IMR-90 (cell line): ENCODE data around the gene PPP1R9A. TPM values are rescaled to one million over a fixed set of nuclear protein-coding genes. Genes with fewer than 3 reads are reported as not detected.

ENCODE experiments used
- ATAC-seq: fragments of 200-7000 bp; cut with Tn5 transposase; 2 replicates; pipeline ENCODE4 v1.9.1; 2020; ENCODE audit warnings: low read depth, mild to moderate bottlenecking, moderate library complexity
- BruUV-seq: library from RNA; stranded (reverse); fragments of 400-500 nt; replicated peaks from 2 replicates; lab custom pipeline; 2021; lab: Mats Ljungman, UMichigan
- CTCF ChIA-PET: fragments of 300-600 bp; formaldehyde crosslinking; extraction: SDS; loops from one replicate; lab custom pipeline; 2021; ENCODE audit warnings: antibody characterized with exemption; lab: Yijun Ruan, JAX
- POLR2A ChIA-PET: fragments of 300-600 bp; sonication (Branson Sonifier 250); formaldehyde crosslinking; loops from one replicate; lab custom pipeline; 2022; ENCODE audit warnings: antibody characterized with exemption; ENCODE audit not compliant: unreplicated experiment; lab: Charles Lee
- DNase-seq: peaks from one replicate; pipeline ENCODE4 v3.0.0; 2013
- H2AFZ ChIP-seq: replicated peaks from 2 replicates; pipeline ENCODE3; 2013; ENCODE audit warnings: low read length, mild to moderate bottlenecking; ENCODE audit not compliant: poor library complexity
- H2AK5ac ChIP-seq: 2 replicates; pipeline ENCODE4 v1.6.1; 2013; ENCODE audit warnings: low read depth, low read length, inconsistent platforms
- H2AK9ac ChIP-seq: replicated peaks from 2 replicates; pipeline ENCODE3; 2013; ENCODE audit warnings: mild to moderate bottlenecking, low read depth, low read length, moderate library complexity; ENCODE audit not compliant: poor library complexity
- H2BK120ac ChIP-seq: 2 replicates; pipeline ENCODE4 v1.6.1; 2013; ENCODE audit warnings: low read depth, low read length, inconsistent platforms
- H2BK15ac ChIP-seq: 3 replicates; pipeline ENCODE4 v1.6.1; 2013; ENCODE audit warnings: low read depth, low read length, inconsistent platforms
- H2BK20ac ChIP-seq: 2 replicates; pipeline ENCODE4 v1.6.1; 2013; ENCODE audit warnings: low read depth, mild to moderate bottlenecking, inconsistent platforms, low read length, moderate library complexity
- H2BK5ac ChIP-seq: 2 replicates; pipeline ENCODE4 v1.6.1; 2013; ENCODE audit warnings: mild to moderate bottlenecking, low read depth, low read length, inconsistent platforms; ENCODE audit not compliant: poor library complexity, severe bottlenecking
- H3K14ac ChIP-seq: replicated peaks from 2 replicates; pipeline ENCODE4 v1.6.1; 2013; ENCODE audit warnings: low read depth, low read length, inconsistent platforms
- H3K18ac ChIP-seq: 2 replicates; pipeline ENCODE4 v1.6.1; 2013; ENCODE audit warnings: low read depth, low read length, control low read depth
- H3K23ac ChIP-seq: 2 replicates; pipeline ENCODE4 v1.6.1; 2013; ENCODE audit warnings: low read depth, low read length, inconsistent platforms
- H3K27ac ChIP-seq: 2 replicates; pipeline ENCODE4 v1.5.1; 2013; ENCODE audit warnings: mild to moderate bottlenecking, control low read depth, low read length; ENCODE audit not compliant: insufficient read depth
- H3K27me3 ChIP-seq: 2 replicates; pipeline ENCODE4 v1.6.1; 2013; ENCODE audit warnings: low read length; ENCODE audit not compliant: control insufficient read depth, insufficient read depth
- H3K36me3 ChIP-seq: 2 replicates; pipeline ENCODE4 v1.6.1; 2013; ENCODE audit warnings: low read length, mixed read lengths; ENCODE audit not compliant: control insufficient read depth, insufficient read depth
- H3K4ac ChIP-seq: 2 replicates; pipeline ENCODE4 v1.6.1; 2013; ENCODE audit warnings: low read depth, low read length, inconsistent platforms
- H3K4me1 ChIP-seq: 2 replicates; pipeline ENCODE4 v1.6.1; 2013; ENCODE audit warnings: low read length, mixed read lengths; ENCODE audit not compliant: control insufficient read depth, insufficient read depth
- H3K4me2 ChIP-seq: 2 replicates; pipeline ENCODE4 v1.6.1; 2013; ENCODE audit warnings: low read depth, mild to moderate bottlenecking, control low read depth, low read length, moderate library complexity
- H3K4me3 ChIP-seq: 2 replicates; pipeline ENCODE4 v1.5.1; 2013; ENCODE audit warnings: low read depth, mild to moderate bottlenecking, control low read depth, low read length, moderate library complexity; ENCODE audit not compliant: insufficient read depth
- H3K56ac ChIP-seq: 2 replicates; pipeline ENCODE4 v1.6.1; 2013; ENCODE audit warnings: low read length, inconsistent platforms; ENCODE audit not compliant: insufficient read depth; ENCODE audit errors: extremely low read depth
- H3K79me1 ChIP-seq, 2 experiments: 2 replicates each; pipeline ENCODE4 v1.6.1; 2013; ENCODE audit warnings: low read length in 2 of 2, inconsistent platforms in 1 of 2, low read depth in 1 of 2
- H3K9ac ChIP-seq: 2 replicates; pipeline ENCODE4 v1.6.1; 2013; ENCODE audit warnings: low read depth, low read length, control low read depth
- H3K9me1 ChIP-seq: 2 replicates; pipeline ENCODE4 v1.6.1; 2013; ENCODE audit warnings: low read length, inconsistent platforms; ENCODE audit not compliant: insufficient read depth
- H3K9me3 ChIP-seq: 2 replicates; pipeline ENCODE4 v1.6.1; 2013; ENCODE audit warnings: low read length; ENCODE audit not compliant: control insufficient read depth, insufficient read depth
- H4K20me1 ChIP-seq: 2 replicates; pipeline ENCODE4 v1.6.1; 2013; ENCODE audit warnings: low read length, inconsistent platforms; ENCODE audit not compliant: insufficient read depth
- H4K5ac ChIP-seq: 2 replicates; pipeline ENCODE4 v1.6.1; 2013; ENCODE audit warnings: mild to moderate bottlenecking, low read depth, low read length, control low read depth
- H4K8ac ChIP-seq, 2 experiments: 2 replicates each; pipeline ENCODE4 v1.6.1; 2013; ENCODE audit warnings: low read depth in 2 of 2, low read length in 2 of 2, control low read depth in 1 of 2, inconsistent platforms in 1 of 2
- H4K91ac ChIP-seq: 2 replicates; pipeline ENCODE4 v1.6.1; 2013; ENCODE audit warnings: low read depth, low read length, inconsistent platforms; ENCODE audit not compliant: insufficient read depth
- BHLHE40 ChIP-seq: fragments of 150-350 bp; IDR thresholded peaks from 2 replicates; pipeline ENCODE4 v1.6.1; 2016; ENCODE audit warnings: mild to moderate bottlenecking, low read depth, low read length
- CEBPB ChIP-seq: IDR thresholded peaks from 2 replicates; pipeline ENCODE4 v1.6.1; 2012; ENCODE audit warnings: low read depth, low read length, improper control_type of control experiment
- CHD1 ChIP-seq: IDR thresholded peaks from 2 replicates; pipeline ENCODE4 v1.6.1; 2012; ENCODE audit warnings: low read depth, low read length, improper control_type of control experiment
- ELK1 ChIP-seq: fragments of 150-350 bp; IDR thresholded peaks from 2 replicates; pipeline ENCODE4 v1.6.1; 2016; ENCODE audit warnings: low read depth, mild to moderate bottlenecking, low read length, moderate library complexity, borderline replicate concordance
- FOS ChIP-seq: fragments of 150-350 bp; IDR thresholded peaks from 2 replicates; pipeline ENCODE4 v1.6.1; 2016; ENCODE audit warnings: low read depth, low read length
- MAFK ChIP-seq: IDR thresholded peaks from 2 replicates; pipeline ENCODE4 v1.6.1; 2012; ENCODE audit warnings: low read depth, low read length, improper control_type of control experiment
- MAZ ChIP-seq: IDR thresholded peaks from 2 replicates; pipeline ENCODE4 v1.6.1; 2012; ENCODE audit warnings: low read depth, mild to moderate bottlenecking, low read length, improper control_type of control experiment, moderate library complexity, borderline replicate concordance
- MXI1 ChIP-seq: IDR thresholded peaks from 2 replicates; pipeline ENCODE4 v1.6.1; 2012; ENCODE audit warnings: low read depth, mild to moderate bottlenecking, low read length, moderate library complexity, borderline replicate concordance
- NFE2L2 ChIP-seq: fragments of 150-350 bp; IDR thresholded peaks from 2 replicates; pipeline ENCODE4 v1.6.1; 2016; ENCODE audit warnings: low read depth, mild to moderate bottlenecking, low read length
- POLR2A ChIP-seq: IDR thresholded peaks from 2 replicates; pipeline ENCODE4 v1.6.1; 2012; ENCODE audit warnings: mild to moderate bottlenecking, low read depth, low read length
- RAD21 ChIP-seq: IDR thresholded peaks from 2 replicates; pipeline ENCODE4 v1.6.1; 2012; ENCODE audit warnings: low read length, improper control_type of control experiment
- RCOR1 ChIP-seq: IDR thresholded peaks from 2 replicates; pipeline ENCODE4 v1.6.1; 2012; ENCODE audit warnings: mild to moderate bottlenecking, low read length, improper control_type of control experiment; ENCODE audit not compliant: insufficient replicate concordance
- RFX5 ChIP-seq: IDR thresholded peaks from 2 replicates; pipeline ENCODE4 v1.8.0; 2012; ENCODE audit warnings: low read depth, mild to moderate bottlenecking, low read length, moderate library complexity
- SMC3 ChIP-seq: fragments of 150-350 bp; IDR thresholded peaks from 2 replicates; pipeline ENCODE4 v1.6.1; 2016; ENCODE audit warnings: low read depth, mild to moderate bottlenecking, antibody characterized with exemption, low read length, moderate library complexity
- USF2 ChIP-seq: fragments of 150-350 bp; IDR thresholded peaks from 2 replicates; pipeline ENCODE4 v1.6.1; 2017; ENCODE audit warnings: mild to moderate bottlenecking, antibody characterized with exemption, low read length, low read depth
- WGBS, 2 experiments: methylation state at CpG; one replicate each; pipeline versions ENCODE4 v1.1.5 to v1.1.7; 2013; ENCODE audit warnings: missing lambda C conversion rate in 2 of 2; ENCODE audit not compliant: insufficient read length in 1 of 2; ENCODE audit errors: extremely low coverage in 2 of 2; 5-methylcytosine and 5-hydroxymethylcytosine counted together
- dilution Hi-C: fragments of 300-500 bp; cut with HindIII; formaldehyde crosslinking; loops from one replicate; pipeline ENCODE4 v1.14.3; 2018; ENCODE audit warnings: low sequenced_read_pairs; ENCODE audit not compliant: unreplicated experiment
- in situ Hi-C: fragments of 300-500 bp; cut with MboI; formaldehyde crosslinking; loops from 3 replicates; pipeline ENCODE4 v1.14.3; 2019; ENCODE audit warnings: low sequenced_read_pairs, inconsistent platforms, mixed read lengths
- intact Hi-C: fragments of 100-400 bp; cut with micrococcal nuclease; formaldehyde crosslinking; loops from 2 replicates; pipeline ENCODE4 v1.10.0; 2022
- polyA plus RNA-seq, 3 experiments: library from polyadenylated mRNA; depleted of rRNA; stranded (reverse); fragments of >200 nt; gene quantifications; 2 replicates each; pipeline ENCODE4 v1.2.3, GENCODE V29; 2012; ENCODE audit warnings: low replicate concordance in 1 of 3
- total RNA-seq: library from RNA; depleted of rRNA; stranded (reverse); fragments of >200 nt; gene quantifications from 2 replicates; pipeline ENCODE4 v1.2.3, GENCODE V29; 2012
- TF ChIP-seq, protein P1 (sequence below): conservative IDR thresholded peaks from 2 replicates; pipeline ENCODE4 v1.5.1; 2012; ENCODE audit warnings: mild to moderate bottlenecking, low read depth, low read length, improper control_type of control experiment

The PPP1R9A gene
- total and polyA plus RNA-seq, 2 of the 4 experiments (the other 2 are of a cell fraction) = not detected

- dilution Hi-C loops = no loop called here
- Histone ChIP-seq H3K9me1 (peaks cover 5% of the 10 kb centered on the region; the same call in 1 of the 2 replicates), H3K56ac (no peak overlapping the region), H3K4me3 (no peak overlapping the region), H3K14ac (no peak overlapping the region), H3K27ac (no peak overlapping the region), H3K79me1 (no peaks in the 10 kb centered on the region), H3K9ac (no peak overlapping the region), H2BK120ac (no peak overlapping the region), H2BK5ac (no peak overlapping the region), H2AFZ (no peak overlapping the region), H2BK15ac (no peak overlapping the region), H2BK20ac (no peak overlapping the region), H4K8ac (no peak overlapping the region), H3K4me1 (no peaks in the 10 kb centered on the region), H3K4ac (no peak overlapping the region), H3K4me2 (no peak overlapping the region), H4K91ac (no peak overlapping the region), H4K20me1 (no peaks in the 10 kb centered on the region), H3K23ac (no peak overlapping the region), H3K9me3 (no peaks in the 10 kb centered on the region), H2AK5ac (no peak overlapping the region), H4K5ac (no peak overlapping the region), H2AK9ac (no peak overlapping the region), H3K27me3 (no peaks in the 10 kb centered on the region), H3K36me3 (no peaks in the 10 kb centered on the region), H3K18ac (no peak overlapping the region)
- no CpG with 5 or more reads among the region's 1 CpG for WGBS, 2 experiments
- TF ChIP-seq POLR2A (no peak), BHLHE40 (no peak; the same call in 1 of the 2 replicates), MAZ (no peak), FOS (no peak), RAD21 (no peak), RFX5 (no peak), MAFK (no peak), NFE2L2 (no peak), USF2 (no peak), SMC3 (no peak), CEBPB (no peak), MXI1 (no peak), ELK1 (no peak), CHD1 (no peak), RCOR1 (no peak)
- TF ChIP-seq, protein P1, sequence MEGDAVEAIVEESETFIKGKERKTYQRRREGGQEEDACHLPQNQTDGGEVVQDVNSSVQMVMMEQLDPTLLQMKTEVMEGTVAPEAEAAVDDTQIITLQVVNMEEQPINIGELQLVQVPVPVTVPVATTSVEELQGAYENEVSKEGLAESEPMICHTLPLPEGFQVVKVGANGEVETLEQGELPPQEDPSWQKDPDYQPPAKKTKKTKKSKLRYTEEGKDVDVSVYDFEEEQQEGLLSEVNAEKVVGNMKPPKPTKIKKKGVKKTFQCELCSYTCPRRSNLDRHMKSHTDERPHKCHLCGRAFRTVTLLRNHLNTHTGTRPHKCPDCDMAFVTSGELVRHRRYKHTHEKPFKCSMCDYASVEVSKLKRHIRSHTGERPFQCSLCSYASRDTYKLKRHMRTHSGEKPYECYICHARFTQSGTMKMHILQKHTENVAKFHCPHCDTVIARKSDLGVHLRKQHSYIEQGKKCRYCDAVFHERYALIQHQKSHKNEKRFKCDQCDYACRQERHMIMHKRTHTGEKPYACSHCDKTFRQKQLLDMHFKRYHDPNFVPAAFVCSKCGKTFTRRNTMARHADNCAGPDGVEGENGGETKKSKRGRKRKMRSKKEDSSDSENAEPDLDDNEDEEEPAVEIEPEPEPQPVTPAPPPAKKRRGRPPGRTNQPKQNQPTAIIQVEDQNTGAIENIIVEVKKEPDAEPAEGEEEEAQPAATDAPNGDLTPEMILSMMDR = no peak
- ChIA-PET CTCF (no interaction called here), POLR2A (no interaction called here)
- in situ Hi-C loops = no loop called here
- ATAC-seq = peak; percentile 60
- no TSS peak for BruUV-seq
- DNase-seq = peak; percentile 59
- intact Hi-C loops = no loop called here
Observed at GRCh38 chr7:95205665-95206225, 298.4 kb downstream of the PPP1R9A start.
